GM19467 (cell line): ENCODE data around the gene ZIC3.
"Not testable (repeated sequence)": the region's sequence is repeated elsewhere in the genome, so short reads cannot be mapped to it uniquely, and the experiment has no call there.

ENCODE experiments used
- ATAC-seq: cut with Tn5 transposase; IDR thresholded peaks from one replicate; pipeline ENCODE4 v1.9.1; 2021; ENCODE audit warnings: mild to moderate bottlenecking, moderate library complexity; ENCODE audit not compliant: unreplicated experiment

ZIC3 gene

GRCh38 chrX:137565921-137566745 is at the start of gene ZIC3:
ZIC3 (plus strand) TSS chrX:137566127; CDS start chrX:137566692, 565 bp downstream.
- no peak for ATAC-seq

DNA sequence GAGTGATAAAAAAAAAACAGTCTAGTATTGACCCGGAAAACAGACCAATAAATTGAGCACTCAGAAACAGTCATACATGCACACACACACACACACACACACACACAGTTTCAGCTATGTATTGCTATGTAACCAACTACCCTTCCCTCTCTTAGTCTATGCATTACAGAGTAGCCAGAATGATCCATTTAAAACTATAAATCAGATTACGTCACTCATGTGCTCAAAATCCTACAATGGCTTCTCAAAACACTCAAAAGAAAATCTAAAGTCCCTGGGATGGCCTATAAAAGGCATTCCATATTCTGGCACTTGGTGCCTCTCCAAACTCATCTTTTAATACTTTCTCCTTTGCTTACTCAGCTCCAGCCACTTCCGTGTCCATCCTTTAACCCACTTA is 46.5 kb upstream of the ZIC3 start:
- no peak for ATAC-seq

GRCh38 chrX:137545711-137546651 is 19.9 kb upstream of the ZIC3 start:
- no peak for ATAC-seq

- ATAC-seq: no peak
Observed at GRCh38 chrX:137547291-137547690, 18.6 kb upstream of the ZIC3 start.

GRCh38 chrX:137548261-137548660 is 17.7 kb upstream of the ZIC3 start:
- no peak for ATAC-seq

GRCh38 chrX:137549073-137549472 is 16.9 kb upstream of the ZIC3 start:
- ATAC-seq: no peak

DNA sequence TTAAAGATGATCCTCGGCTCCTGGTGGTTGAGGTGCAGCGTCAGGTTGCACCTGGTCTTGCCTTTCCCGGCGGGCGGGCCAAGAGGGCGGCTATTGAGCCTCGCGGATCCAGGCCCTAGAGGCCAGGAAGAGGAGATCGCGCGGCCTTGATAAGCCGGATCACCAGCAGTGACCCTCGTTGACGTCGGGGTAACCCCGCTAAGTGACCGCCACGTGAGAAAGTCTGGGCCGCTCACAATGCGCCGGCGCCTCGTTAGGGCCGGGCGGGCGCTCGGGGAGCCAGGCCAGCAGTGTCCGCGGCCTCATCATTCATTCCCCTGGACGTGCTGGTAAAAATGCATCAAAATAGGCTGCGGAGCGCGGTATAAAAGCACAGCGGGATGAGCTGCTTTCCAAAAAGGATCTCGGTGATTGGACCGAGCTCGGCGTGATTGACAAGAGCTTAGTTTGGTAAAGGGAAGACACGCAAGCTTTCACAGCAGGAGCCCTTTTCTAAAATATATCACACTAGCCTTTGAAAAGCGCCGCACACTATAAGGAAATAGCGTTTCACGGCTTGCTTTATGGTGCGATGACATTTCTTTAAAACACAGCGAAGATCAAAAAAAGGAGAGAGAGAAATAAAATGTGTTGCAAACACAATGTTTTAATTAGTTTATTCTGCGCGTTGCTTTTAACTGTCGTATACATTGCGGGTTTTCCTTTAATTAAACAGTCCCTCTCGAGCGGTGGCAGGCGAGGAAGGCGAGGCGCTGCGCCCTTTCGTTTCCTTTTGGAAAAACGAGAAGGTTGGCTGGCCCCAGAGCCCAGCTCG is 15.9 kb upstream of the ZIC3 start:
- no peak for ATAC-seq

DNA sequence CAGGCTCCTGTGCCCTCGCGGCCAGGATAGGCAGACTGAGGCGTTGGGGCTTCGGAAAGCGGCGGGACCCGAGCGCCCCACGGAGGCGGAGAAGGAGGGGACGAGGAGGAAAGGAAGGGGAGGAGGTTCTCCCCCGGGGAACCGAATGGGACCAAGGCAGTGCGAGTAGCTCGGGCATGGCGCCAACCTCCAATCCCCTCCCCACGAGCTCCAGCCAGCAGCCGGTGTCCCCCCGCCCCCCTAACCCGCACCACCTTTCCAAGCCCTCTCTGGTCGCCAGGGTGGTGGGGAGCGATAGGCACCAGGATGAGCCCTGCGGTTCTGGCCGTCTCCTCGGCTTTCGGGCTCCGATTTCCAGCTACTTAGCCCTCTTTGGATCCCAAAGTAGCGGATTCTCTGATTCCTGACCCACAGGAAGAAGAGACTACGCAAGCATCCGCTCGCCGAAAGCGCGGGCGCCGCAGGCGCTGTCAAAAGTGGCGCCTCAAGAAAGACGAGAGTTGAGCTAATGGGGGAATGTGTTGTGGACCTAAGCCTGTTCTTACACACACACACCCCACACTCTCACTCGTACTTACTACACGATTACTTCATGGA is 15.2 kb upstream of the ZIC3 start:
- ATAC-seq: no peak

DNA sequence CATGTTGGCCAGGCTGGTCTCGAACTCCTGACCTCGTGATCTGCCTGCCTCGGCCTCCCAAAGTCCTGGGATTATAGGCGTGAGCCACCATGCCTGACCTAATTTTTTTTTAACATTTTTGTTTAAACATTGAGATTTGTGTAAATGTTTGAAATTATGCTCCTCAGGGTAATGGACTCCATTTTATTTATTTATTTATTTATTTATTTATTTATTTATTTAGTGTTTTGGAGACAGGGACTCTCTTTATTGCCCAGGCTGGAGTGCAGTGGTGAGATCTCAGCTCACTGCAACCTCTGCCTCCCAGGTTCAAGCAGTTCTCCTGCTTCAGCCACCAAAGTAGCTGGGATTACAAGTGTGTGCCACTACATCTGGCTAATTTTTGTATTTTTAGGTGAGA is 13.8 kb upstream of the ZIC3 start:
- ATAC-seq: not testable (repeated sequence)

GRCh38 chrX:137562096-137562495 is 3.8 kb upstream of the ZIC3 start:
- no peak for ATAC-seq

DNA sequence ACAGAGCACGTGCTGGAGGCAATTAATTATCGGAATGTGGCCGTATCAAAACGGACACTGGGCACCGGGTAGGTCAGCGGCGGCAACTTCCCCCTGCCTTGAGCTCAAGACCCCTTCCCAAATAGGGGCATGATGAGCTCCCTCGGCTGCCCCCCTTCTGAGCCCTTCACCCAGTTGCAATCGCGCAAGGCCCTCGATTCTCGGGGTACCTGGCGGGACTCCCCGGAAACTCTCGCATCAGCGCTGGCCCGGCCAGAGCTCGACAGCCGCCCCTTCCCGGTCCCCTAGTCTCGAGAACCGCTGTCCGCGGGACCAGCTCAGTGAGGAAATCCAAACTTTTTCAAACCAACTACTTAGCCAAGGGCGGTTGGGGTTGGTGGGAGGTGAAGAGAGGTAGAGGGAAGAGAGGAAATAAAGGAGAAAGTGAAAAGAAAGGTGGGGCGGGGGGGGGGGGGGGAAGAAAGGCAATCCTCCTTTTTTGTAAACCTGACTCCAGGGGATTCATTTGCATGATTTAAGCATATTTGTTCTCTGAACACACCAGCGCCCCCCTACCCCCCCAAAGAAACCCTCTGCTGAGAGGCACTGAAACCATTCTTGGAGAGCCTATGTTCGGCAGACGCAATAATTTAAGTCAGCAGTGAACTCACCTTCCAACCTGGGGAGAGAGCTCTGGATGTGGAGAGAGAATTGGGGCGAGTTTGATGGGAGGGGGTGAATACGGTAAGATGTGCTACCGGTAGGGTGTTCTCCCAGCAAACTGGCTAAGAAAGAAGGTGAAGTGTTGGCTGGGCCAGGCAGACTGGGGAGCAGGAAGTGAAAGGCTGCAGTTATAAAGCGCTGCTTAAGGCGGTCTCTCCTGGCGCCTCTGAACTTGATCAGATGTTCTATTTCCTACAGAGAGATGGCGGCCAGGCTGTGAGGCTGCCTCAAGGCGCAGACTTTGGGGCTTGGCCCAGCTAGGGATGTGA is 2.0 kb upstream of the ZIC3 start:
- no peak for ATAC-seq

DNA sequence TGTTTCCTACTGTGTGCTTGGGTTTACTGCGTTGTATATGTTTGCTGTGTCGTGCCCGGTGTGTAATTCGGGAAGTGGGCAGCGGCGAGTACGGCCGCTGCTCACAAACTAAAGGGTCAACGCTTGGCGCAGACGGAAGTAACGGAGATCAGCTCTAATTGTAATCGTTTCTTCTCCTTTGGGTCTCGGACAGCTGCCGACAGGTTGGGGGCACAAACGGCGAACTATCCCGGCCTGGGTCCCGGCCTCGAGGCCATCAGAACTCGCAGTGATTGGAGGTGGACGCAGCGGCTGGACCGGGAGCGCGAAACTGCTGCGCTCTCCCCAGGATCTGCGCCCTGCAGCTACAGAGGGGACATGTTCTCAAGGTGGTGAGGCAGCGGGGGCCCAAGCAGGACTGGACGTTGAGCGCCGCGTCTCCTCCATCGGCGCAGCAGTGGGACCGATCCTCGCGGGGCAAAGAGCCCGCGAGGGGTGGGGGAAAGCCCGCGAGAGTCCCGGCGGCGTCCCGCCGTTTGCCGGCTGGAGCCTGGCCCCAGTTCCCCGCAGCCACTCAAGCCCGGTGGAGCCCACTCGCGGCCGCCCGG is 516 bp upstream of the ZIC3 start:
- ATAC-seq: no peak

GRCh38 chrX:137566746-137567679 is 1.1 kb downstream of the ZIC3 start:
- no peak for ATAC-seq

GRCh38 chrX:137567682-137568232 is 1.8 kb downstream of the ZIC3 start:
- no peak for ATAC-seq

DNA sequence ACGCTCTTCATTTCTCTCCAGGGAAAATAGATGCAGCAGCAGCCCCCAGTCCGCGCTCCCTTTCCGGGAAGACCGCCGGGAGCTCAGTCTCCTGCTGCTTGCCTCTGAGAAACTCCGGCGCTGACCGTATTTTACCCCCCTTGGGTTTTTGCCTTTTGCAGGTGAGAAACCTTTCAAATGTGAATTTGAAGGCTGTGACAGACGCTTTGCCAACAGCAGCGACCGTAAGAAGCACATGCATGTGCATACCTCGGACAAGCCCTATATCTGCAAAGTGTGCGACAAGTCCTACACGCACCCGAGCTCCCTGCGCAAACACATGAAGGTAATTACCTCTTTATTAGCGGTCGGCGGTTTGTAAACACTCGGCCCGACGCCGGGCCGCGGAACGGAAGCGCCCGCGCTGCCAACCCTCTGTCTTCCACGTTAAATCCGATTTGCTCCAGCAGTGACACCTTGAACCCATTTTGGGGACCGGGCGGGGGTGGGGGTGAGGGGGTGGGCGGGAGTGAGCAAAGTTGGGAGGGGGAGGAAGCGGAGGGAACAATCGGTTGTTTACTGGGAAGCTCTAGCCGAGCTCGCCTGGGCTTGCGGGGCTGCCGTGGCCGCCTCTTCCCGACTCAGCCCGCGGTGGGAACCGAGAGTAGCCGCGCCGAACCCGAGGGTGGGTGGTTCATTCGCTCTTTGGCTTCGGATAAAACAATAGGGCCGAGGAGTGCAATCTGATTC is 3.0 kb downstream of the ZIC3 start:
- ATAC-seq: no peak

- no peak for ATAC-seq
Observed at GRCh38 chrX:137569470-137569891, 3.6 kb downstream of the ZIC3 start.
